WERI-Rb-1 (cell line): ENCODE measurements around the gene SUSD2.
A peak's percentile ranks its signal among the peaks of the same experiment; 100 is the strongest.

Experiments
- DNase-seq: peaks from one replicate; pipeline ENCODE4 v3.0.0-alpha.2; 2020
- H3K27ac ChIP-seq: fragments of 250-450 bp; sonication (Bioruptor Pico); 2 replicates; pipeline ENCODE4 v1.5.1; 2020; ENCODE audit warnings: mild to moderate bottlenecking, moderate library complexity
- H3K27me3 ChIP-seq: fragments of 250-450 bp; sonication (Bioruptor Pico); 2 replicates; pipeline ENCODE4 v1.5.1; 2021; ENCODE audit warnings: mild to moderate bottlenecking, low read depth, moderate library complexity; ENCODE audit not compliant: insufficient read depth, severe bottlenecking
- H3K36me3 ChIP-seq: fragments of 250-450 bp; sonication (Bioruptor Pico); 2 replicates; pipeline ENCODE4 v1.5.1; 2020; ENCODE audit warnings: mild to moderate bottlenecking, moderate library complexity
- H3K4me3 ChIP-seq: 2 replicates; pipeline ENCODE4 v1.5.1; 2011; ENCODE audit warnings: low read depth, mild to moderate bottlenecking, control low read depth, low read length
- H3K9me3 ChIP-seq: fragments of 250-450 bp; sonication (Bioruptor Pico); 2 replicates; pipeline ENCODE4 v1.5.1; 2021; ENCODE audit warnings: mild to moderate bottlenecking, moderate library complexity; ENCODE audit not compliant: severe bottlenecking
- TF ChIP-seq, protein P1 (sequence below): IDR thresholded peaks from 2 replicates; pipeline ENCODE4 v1.5.1; 2011; ENCODE audit warnings: low read depth, mild to moderate bottlenecking, control low read depth, inconsistent platforms, low read length

SUSD2 gene

GRCh38 chr22:24190596-24191208 is 9.4 kb downstream of the SUSD2 start:
- Histone ChIP-seq H3K27me3 (no peaks in the 10 kb centered on the region), H3K4me3 (no peak overlapping the region), H3K27ac (peak overlapping the region; percentile 57), H3K36me3 (peaks cover 34% of the 10 kb centered on the region), H3K9me3 (no peaks in the 10 kb centered on the region)
- no peak for DNase-seq
- TF ChIP-seq, protein P1, sequence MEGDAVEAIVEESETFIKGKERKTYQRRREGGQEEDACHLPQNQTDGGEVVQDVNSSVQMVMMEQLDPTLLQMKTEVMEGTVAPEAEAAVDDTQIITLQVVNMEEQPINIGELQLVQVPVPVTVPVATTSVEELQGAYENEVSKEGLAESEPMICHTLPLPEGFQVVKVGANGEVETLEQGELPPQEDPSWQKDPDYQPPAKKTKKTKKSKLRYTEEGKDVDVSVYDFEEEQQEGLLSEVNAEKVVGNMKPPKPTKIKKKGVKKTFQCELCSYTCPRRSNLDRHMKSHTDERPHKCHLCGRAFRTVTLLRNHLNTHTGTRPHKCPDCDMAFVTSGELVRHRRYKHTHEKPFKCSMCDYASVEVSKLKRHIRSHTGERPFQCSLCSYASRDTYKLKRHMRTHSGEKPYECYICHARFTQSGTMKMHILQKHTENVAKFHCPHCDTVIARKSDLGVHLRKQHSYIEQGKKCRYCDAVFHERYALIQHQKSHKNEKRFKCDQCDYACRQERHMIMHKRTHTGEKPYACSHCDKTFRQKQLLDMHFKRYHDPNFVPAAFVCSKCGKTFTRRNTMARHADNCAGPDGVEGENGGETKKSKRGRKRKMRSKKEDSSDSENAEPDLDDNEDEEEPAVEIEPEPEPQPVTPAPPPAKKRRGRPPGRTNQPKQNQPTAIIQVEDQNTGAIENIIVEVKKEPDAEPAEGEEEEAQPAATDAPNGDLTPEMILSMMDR, result no peak

GRCh38 chr22:24191381-24191841 is 10.1 kb downstream of the SUSD2 start:
- DNase-seq, result no peak
- Histone ChIP-seq H3K9me3 (no peaks in the 10 kb centered on the region), H3K4me3 (no peak overlapping the region), H3K27me3 (no peaks in the 10 kb centered on the region), H3K36me3 (peaks cover 27% of the 10 kb centered on the region), H3K27ac (no peak overlapping the region)
- TF ChIP-seq, protein P1, result peak; percentile 50

- Histone ChIP-seq H3K27ac (no peak overlapping the region), H3K36me3 (peaks cover 22% of the 10 kb centered on the region), H3K9me3 (no peaks in the 10 kb centered on the region), H3K4me3 (no peak overlapping the region), H3K27me3 (no peaks in the 10 kb centered on the region)
- no peak for DNase-seq
- TF ChIP-seq, protein P1, result no peak
Observed at GRCh38 chr22:24191893-24192292, 10.6 kb downstream of the SUSD2 start.

GRCh38 chr22:24198682-24199052 is 17.4 kb downstream of the SUSD2 start:
- Histone ChIP-seq H3K27me3 (no peaks in the 10 kb centered on the region), H3K36me3 (no peaks in the 10 kb centered on the region), H3K9me3 (no peaks in the 10 kb centered on the region), H3K4me3 (no peak overlapping the region), H3K27ac (no peak overlapping the region)
- no peak for DNase-seq
- TF ChIP-seq, protein P1, result no peak

- H3K36me3 ChIP-seq, result no peaks in the 10 kb centered on the region
- no peak for DNase-seq
Observed at GRCh38 chr22:24200619-24201212, 19.4 kb downstream of the SUSD2 start.

More at GRCh38 chr22:24200619-24201212, 19.4 kb downstream of the SUSD2 start:
- no peak overlapping the region for H3K27ac ChIP-seq
- TF ChIP-seq, protein P1, result no peak
- no peaks in the 10 kb centered on the region for H3K27me3 ChIP-seq
- H3K9me3 ChIP-seq, result no peaks in the 10 kb centered on the region
- no peak overlapping the region for H3K4me3 ChIP-seq
